ENCODE measurements around the gene DNAH7. TPM values are rescaled to one million over a fixed set of nuclear protein-coding genes. Genes with fewer than 3 reads are reported as not detected.

Gene DNAH7
- total and polyA plus RNA-seq, 2 donors (not counting 1 experiment from before 2014, with no cell fraction given), result 0.37 to 0.99 TPM

- Histone ChIP-seq H3K9ac (ENCODE audit: insufficient read depth, low read length) (no peak overlapping the region), H3K36me3 (ENCODE audit: control insufficient read depth, insufficient read depth, low read length) (no peaks in the 10 kb centered on the region), H3K27ac (ENCODE audit: insufficient read depth, low read length) (no peak overlapping the region), H2AFZ (ENCODE audit: low read length) (no peak overlapping the region), H3K4me2 (ENCODE audit: extremely low read depth, insufficient read depth, low read length) (no peak overlapping the region), H4K20me1 (ENCODE audit: control insufficient read depth, extremely low read depth, insufficient read depth, low read length) (no peaks in the 10 kb centered on the region), H3K27me3 (ENCODE audit: control insufficient read depth, insufficient read depth, low read length) (no peaks in the 10 kb centered on the region), H3K4me3 (replicated peaks in 1 of 4; ENCODE audit: control extremely low read depth in 1 of 4, insufficient read depth in 1 of 4, low read depth in 3 of 4, low read length in 4 of 4) (no peak overlapping the region), H3K9me3 (ENCODE audit: control insufficient read depth, insufficient read depth, low read depth, low read length) (no peaks in the 10 kb centered on the region), H3K4me1 (ENCODE audit: control insufficient read depth, extremely low read depth, insufficient read depth, low read length) (no peaks in the 10 kb centered on the region), H3K79me2 (ENCODE audit: control insufficient read depth, insufficient read depth, low read length) (no peaks in the 10 kb centered on the region)
- no peak for TF ChIP-seq EZH2 (IDR thresholded peaks at IDR 0.05; ENCODE audit: low read length, missing control alignments)
- TF ChIP-seq CTCF (conservative IDR thresholded peaks at IDR 0.05 in 1 of 2, IDR thresholded peaks at IDR 0.05 in 1 of 2; ENCODE audit: low read depth in 1 of 2, low read length in 2 of 2), result no peak
- DNase-seq (ENCODE audit: low read depth in 2 of 2), result peak in 1 of 2 donors; percentile 6
Measured at GRCh38 chr2:195934484-195934883, 134.2 kb downstream of the DNAH7 start.

- Histone ChIP-seq H4K20me1 (ENCODE audit: control insufficient read depth, extremely low read depth, insufficient read depth, low read length) (no peaks in the 10 kb centered on the region), H3K4me2 (ENCODE audit: extremely low read depth, insufficient read depth, low read length) (no peak overlapping the region)
- no peak for DNase-seq (ENCODE audit: low read depth in 2 of 2)
Measured at GRCh38 chr2:195929531-195929930, 139.1 kb downstream of the DNAH7 start.

GRCh38 chr2:195925120-195925519, 143.5 kb downstream of the DNAH7 start:
- H3K4me1 ChIP-seq (ENCODE audit: control insufficient read depth, extremely low read depth, insufficient read depth, low read length), result no peaks in the 10 kb centered on the region

More at GRCh38 chr2:195929531-195929930, 139.1 kb downstream of the DNAH7 start:
- H3K4me1 ChIP-seq (ENCODE audit: control insufficient read depth, extremely low read depth, insufficient read depth, low read length), result no peaks in the 10 kb centered on the region
- no peaks in the 10 kb centered on the region for H3K9me3 ChIP-seq (ENCODE audit: control insufficient read depth, insufficient read depth, low read depth, low read length)
- H3K27me3 ChIP-seq (ENCODE audit: control insufficient read depth, insufficient read depth, low read length), result no peaks in the 10 kb centered on the region
- H3K79me2 ChIP-seq (ENCODE audit: control insufficient read depth, insufficient read depth, low read length), result no peaks in the 10 kb centered on the region
- TF ChIP-seq CTCF (conservative IDR thresholded peaks at IDR 0.05 in 1 of 2, IDR thresholded peaks at IDR 0.05 in 1 of 2; ENCODE audit: low read depth in 1 of 2, low read length in 2 of 2) (no peak), EZH2 (IDR thresholded peaks at IDR 0.05; ENCODE audit: low read length, missing control alignments) (no peak)
- H2AFZ ChIP-seq (ENCODE audit: low read length), result no peak overlapping the region
- H3K27ac ChIP-seq (ENCODE audit: insufficient read depth, low read length), result no peak overlapping the region
- no peak overlapping the region for H3K9ac ChIP-seq (ENCODE audit: insufficient read depth, low read length)
- H3K36me3 ChIP-seq (ENCODE audit: control insufficient read depth, insufficient read depth, low read length), result no peaks in the 10 kb centered on the region
- no peak overlapping the region for H3K4me3 ChIP-seq (replicated peaks in 1 of 4; ENCODE audit: control extremely low read depth in 1 of 4, insufficient read depth in 1 of 4, low read depth in 3 of 4, low read length in 4 of 4)

More at GRCh38 chr2:195925120-195925519, 143.5 kb downstream of the DNAH7 start:
- TF ChIP-seq EZH2 (IDR thresholded peaks at IDR 0.05; ENCODE audit: low read length, missing control alignments), result no peak
- no peak for TF ChIP-seq CTCF (conservative IDR thresholded peaks at IDR 0.05 in 1 of 2, IDR thresholded peaks at IDR 0.05 in 1 of 2; ENCODE audit: low read depth in 1 of 2, low read length in 2 of 2)
- no peak overlapping the region for H3K27ac ChIP-seq (ENCODE audit: insufficient read depth, low read length)
- no peak for DNase-seq (ENCODE audit: low read depth in 2 of 2)
- H3K36me3 ChIP-seq (ENCODE audit: control insufficient read depth, insufficient read depth, low read length), result no peaks in the 10 kb centered on the region
- H4K20me1 ChIP-seq (ENCODE audit: control insufficient read depth, extremely low read depth, insufficient read depth, low read length), result no peaks in the 10 kb centered on the region
- H3K4me3 ChIP-seq (replicated peaks in 1 of 4; ENCODE audit: control extremely low read depth in 1 of 4, insufficient read depth in 1 of 4, low read depth in 3 of 4, low read length in 4 of 4), result no peak overlapping the region
- no peaks in the 10 kb centered on the region for H3K9me3 ChIP-seq (ENCODE audit: control insufficient read depth, insufficient read depth, low read depth, low read length)
- no peaks in the 10 kb centered on the region for H3K79me2 ChIP-seq (ENCODE audit: control insufficient read depth, insufficient read depth, low read length)
- H3K9ac ChIP-seq (ENCODE audit: insufficient read depth, low read length), result no peak overlapping the region
- H3K4me2 ChIP-seq (ENCODE audit: extremely low read depth, insufficient read depth, low read length), result no peak overlapping the region
- H2AFZ ChIP-seq (ENCODE audit: low read length), result no peak overlapping the region
- no peaks in the 10 kb centered on the region for H3K27me3 ChIP-seq (ENCODE audit: control insufficient read depth, insufficient read depth, low read length)

Data from fibroblast of lung (primary cell).